ENCODE results near the gene KCNK13.

The KCNK13 gene

GRCh38 chr14:90168425-90169105 lies 106.8 kb downstream of the KCNK13 start:
- TF ChIP-seq CTCF (IDR thresholded peaks at IDR 0.05), result no peak

- no peak for TF ChIP-seq CTCF (IDR thresholded peaks at IDR 0.05)
Measured at GRCh38 chr14:90175631-90176030, 113.8 kb downstream of the KCNK13 start.

- no peak for TF ChIP-seq CTCF (IDR thresholded peaks at IDR 0.05)
Measured at GRCh38 chr14:90177539-90178189, 115.9 kb downstream of the KCNK13 start.

- no peak for TF ChIP-seq CTCF (IDR thresholded peaks at IDR 0.05)
Measured at GRCh38 chr14:90179357-90179756, 117.6 kb downstream of the KCNK13 start.

GRCh38 chr14:90179809-90180779 lies 118.3 kb downstream of the KCNK13 start:
- no peak for TF ChIP-seq CTCF (IDR thresholded peaks at IDR 0.05)

- no peak for TF ChIP-seq CTCF (IDR thresholded peaks at IDR 0.05)
Measured at GRCh38 chr14:90184094-90184493, 122.3 kb downstream of the KCNK13 start.

- TF ChIP-seq CTCF (IDR thresholded peaks at IDR 0.05), result no peak
Measured at GRCh38 chr14:90184571-90185266, 122.9 kb downstream of the KCNK13 start.
